ENCODE measurements around the gene CDH4. TPM values are rescaled to one million over a fixed set of nuclear protein-coding genes. Genes with fewer than 3 reads are reported as not detected.

The CDH4 gene
- total and polyA plus RNA-seq, 2 donors (not counting 3 experiments of a cell fraction or from before 2014, with no cell fraction given): 0.17 to 0.51 TPM

GRCh38 chr20:61330441-61330840 is 78.4 kb downstream of the CDH4 start:
- dilution Hi-C loops (cut with MboI; ENCODE audit: extremely low pct_ligation_motif_present, low sequenced_read_pairs) (no loop called here), intact Hi-C loops (cut with micrococcal nuclease) (no loop called here)
- H3K36me3 ChIP-seq (ENCODE audit: control insufficient read depth in 2 of 2, extremely low read depth in 1 of 2, insufficient read depth in 2 of 2, low read length in 2 of 2): no peaks in the 10 kb centered on the region
- no peak overlapping the region for H3K9ac ChIP-seq (replicated peaks; ENCODE audit: extremely low read depth, insufficient read depth, low read length)
- peaks cover 4% of the 10 kb centered on the region for H3K9me3 ChIP-seq (replicated peaks; ENCODE audit: control insufficient read depth, insufficient read depth, low read length)
- H3K79me2 ChIP-seq (ENCODE audit: control insufficient read depth, insufficient read depth, low read length): no peaks in the 10 kb centered on the region
- no TSS peak for BruUV-seq (replicated peaks)
- no peak overlapping the region for H3K4me3 ChIP-seq (replicated peaks in 1 of 3; ENCODE audit: insufficient read depth in 1 of 3, low read depth in 1 of 3, low read length in 3 of 3)
- no peaks in the 10 kb centered on the region for H4K20me1 ChIP-seq (replicated peaks; ENCODE audit: control insufficient read depth, extremely low read depth, insufficient read depth, low read length)
- no peak overlapping the region for H3K27ac ChIP-seq (ENCODE audit: insufficient read depth, low read depth, low read length)
- CTCF ChIA-PET: no interaction called here
- H3K4me2 ChIP-seq (ENCODE audit: insufficient read depth, low read length): no peak overlapping the region
- H2AFZ ChIP-seq (ENCODE audit: low read depth, low read length): no peak overlapping the region
- H3K9me1 ChIP-seq (replicated peaks; ENCODE audit: control insufficient read depth, extremely low read depth, insufficient read depth, low read length): no peaks in the 10 kb centered on the region
- DNase-seq (ENCODE audit: low read depth, low spot score): no peak
- no peaks in the 10 kb centered on the region for H3K4me1 ChIP-seq (ENCODE audit: control insufficient read depth, extremely low read depth, insufficient read depth, low read length)
- no peaks in the 10 kb centered on the region for H3K27me3 ChIP-seq (ENCODE audit: control insufficient read depth in 2 of 2, insufficient read depth in 2 of 2, low read length in 2 of 2)
- POLR2A ChIA-PET: no interaction called here
- FAIRE-seq: no peak
- no peak for TF ChIP-seq EZH2 (IDR thresholded peaks at IDR 0.05; ENCODE audit: borderline replicate concordance, low read depth, low read length, severe bottlenecking)
- TF ChIP-seq POLR2AphosphoS5 (IDR thresholded peaks at IDR 0.05; ENCODE audit: insufficient read depth, low read depth, low read length): no peak
- TF ChIP-seq JUN (IDR thresholded peaks at IDR 0.05; ENCODE audit: borderline replicate concordance, insufficient read depth, insufficient read length, low read depth): no peak
- TF ChIP-seq MAX (IDR thresholded peaks at IDR 0.05; ENCODE audit: insufficient read depth, insufficient read length): no peak
- TF ChIP-seq CTCF (IDR thresholded peaks at IDR 0.05; ENCODE audit: extremely low read depth in 1 of 2, insufficient read depth in 1 of 2, low read depth in 1 of 2, low read length in 2 of 2): no peak
- TF ChIP-seq GATA2 (IDR thresholded peaks at IDR 0.05; ENCODE audit: insufficient read depth, insufficient read length, low read depth, low read length): no peak
- no peak for TF ChIP-seq MYC (IDR thresholded peaks at IDR 0.05; ENCODE audit: low read depth, low read length)
- TF ChIP-seq POLR2A (IDR thresholded peaks at IDR 0.05; ENCODE audit: low read depth, low read length): no peak
- no peak for TF ChIP-seq FOS (IDR thresholded peaks at IDR 0.05; ENCODE audit: borderline replicate concordance, insufficient read depth, low read length)

All from endothelial cell of umbilical vein (primary cell).